G401 (cell line): ENCODE data around the gene KDM6B. TPM values are rescaled to one million over a fixed set of nuclear protein-coding genes. Genes with fewer than 3 reads are reported as not detected.
"Not testable (repeated sequence)": the region's sequence is repeated elsewhere in the genome, so short reads cannot be mapped to it uniquely, and the experiment has no call there.

Experiments
- DNase-seq: peaks from one replicate; pipeline ENCODE4 v3.0.0-alpha.2; 2015; ENCODE audit warnings: low spot score
- in situ Hi-C: cut with HindIII; loops from 2 replicates; pipeline ENCODE4 v1.10.0; 2016; ENCODE audit warnings: low sequenced_read_pairs, mixed read lengths
- total RNA-seq: library from RNA; depleted of rRNA; stranded (reverse); fragments of >200 nt; shearing (Covaris generic); gene quantifications from 2 replicates; pipeline ENCODE4 v1.2.3, GENCODE V29; 2014; rRNA removed

Gene KDM6B
- total RNA-seq, 1 experiment from 2014 or later = 0.34 TPM

DNA sequence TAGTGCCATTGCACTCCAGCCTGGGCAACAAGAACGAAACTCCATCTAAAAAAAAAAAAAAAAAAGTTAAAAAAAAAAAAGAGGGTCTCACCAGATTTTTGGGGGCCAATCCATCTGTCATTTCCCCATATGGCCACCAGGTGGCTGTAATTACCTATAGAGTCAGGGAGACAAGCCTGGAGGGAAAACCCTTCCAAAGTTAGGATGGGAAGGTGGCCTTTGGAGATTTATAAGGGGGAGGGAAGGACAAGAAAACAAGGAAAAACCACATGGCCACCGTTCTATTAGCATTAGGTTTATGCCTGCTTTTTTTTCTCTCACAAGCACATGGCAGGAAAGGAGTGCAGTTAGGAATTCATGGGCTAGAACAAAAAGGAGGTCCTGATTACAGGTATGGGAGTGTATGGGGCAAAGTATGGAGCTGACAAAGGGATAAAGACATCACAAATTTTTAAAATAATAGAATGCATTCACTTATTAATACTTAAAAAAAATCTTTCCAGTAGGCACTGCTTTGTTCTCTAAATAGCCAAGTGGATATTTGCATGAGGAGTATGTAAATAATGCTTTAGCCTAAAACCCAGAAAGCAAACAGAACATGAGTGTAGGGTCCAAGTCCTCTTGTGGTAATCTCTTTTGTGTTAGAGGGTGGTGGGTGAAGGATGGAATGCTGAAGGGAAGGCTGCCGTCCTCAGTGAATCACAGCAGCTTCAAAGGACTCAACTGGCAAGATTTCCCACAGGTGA is 28.8 kb downstream of the KDM6B start:
- in situ Hi-C loops = no loop called here
- peak; percentile 74 for DNase-seq

DNA sequence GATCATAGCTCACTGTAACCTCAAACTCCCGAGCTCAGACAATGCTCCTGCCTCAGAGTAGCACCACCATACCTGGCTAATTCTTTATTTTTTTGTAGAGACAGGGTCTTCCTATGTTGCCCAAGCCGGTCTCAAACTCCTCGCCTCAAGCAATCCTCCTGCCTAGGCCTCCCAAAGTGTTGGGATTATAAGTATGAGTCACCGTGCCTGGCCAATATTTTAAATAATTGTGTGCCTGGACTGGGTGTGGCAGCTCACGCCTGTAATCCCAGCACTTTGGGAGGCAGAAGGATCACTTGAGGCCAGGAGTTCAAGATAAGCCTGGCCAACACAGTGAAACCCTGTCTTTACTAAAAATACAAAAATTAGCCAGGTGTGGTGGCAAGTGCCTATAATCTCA is 30.4 kb downstream of the KDM6B start:
- in situ Hi-C loops, DNase-seq: not testable (repeated sequence)

DNA sequence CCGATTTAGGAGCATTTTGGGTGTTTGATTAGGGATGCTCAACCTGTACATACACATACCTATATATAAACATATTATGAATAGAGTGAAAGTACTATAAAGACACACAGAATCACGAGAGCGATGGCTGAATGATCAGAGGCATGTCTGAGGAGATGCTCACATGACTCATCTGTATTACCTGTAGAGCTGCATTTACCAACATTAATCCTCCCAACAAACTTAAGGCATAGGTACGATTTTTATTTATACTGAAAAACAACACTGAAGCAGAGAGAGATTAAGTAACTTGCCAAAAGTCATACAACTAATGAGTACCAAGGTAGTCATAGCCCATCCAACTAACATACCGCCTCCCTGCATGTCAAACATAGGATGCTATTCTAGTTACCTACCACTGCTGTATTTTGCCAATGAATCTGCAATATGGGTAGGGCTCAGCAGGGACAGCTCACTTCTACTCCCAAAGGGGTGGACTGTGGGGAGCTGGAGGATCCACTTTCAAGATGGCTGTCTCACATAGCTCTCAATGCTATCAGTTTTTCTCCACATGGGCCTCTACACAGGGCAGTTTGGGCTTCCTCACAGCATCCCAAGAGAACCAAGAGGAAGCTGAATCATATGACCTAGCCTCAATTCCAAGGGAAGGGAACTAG is 31.1 kb downstream of the KDM6B start:
- no peak for DNase-seq
- in situ Hi-C loops = no loop called here

DNA sequence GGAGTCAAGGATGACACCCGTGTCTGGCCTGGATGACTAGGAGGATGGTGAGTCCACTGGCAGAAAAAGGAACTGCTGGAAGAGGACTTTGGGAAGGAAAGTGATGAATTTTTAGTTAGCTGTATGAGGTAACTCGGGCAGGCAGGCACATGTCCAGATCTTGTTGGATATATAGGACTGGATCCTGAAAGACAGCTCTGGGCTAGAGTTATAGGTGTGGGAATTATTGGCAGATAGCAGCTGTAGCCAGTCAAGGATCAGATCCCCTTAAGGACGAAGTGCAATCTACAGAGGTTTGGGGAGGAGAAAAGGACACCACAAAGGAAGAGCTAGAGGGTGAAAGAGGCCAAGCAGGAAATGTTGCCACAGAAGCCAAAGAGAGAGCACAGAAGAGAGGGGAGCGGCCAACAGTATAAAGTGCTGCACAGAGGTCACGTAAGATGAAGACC is 33.9 kb downstream of the KDM6B start:
- in situ Hi-C loops = no loop called here
- no peak for DNase-seq

DNA sequence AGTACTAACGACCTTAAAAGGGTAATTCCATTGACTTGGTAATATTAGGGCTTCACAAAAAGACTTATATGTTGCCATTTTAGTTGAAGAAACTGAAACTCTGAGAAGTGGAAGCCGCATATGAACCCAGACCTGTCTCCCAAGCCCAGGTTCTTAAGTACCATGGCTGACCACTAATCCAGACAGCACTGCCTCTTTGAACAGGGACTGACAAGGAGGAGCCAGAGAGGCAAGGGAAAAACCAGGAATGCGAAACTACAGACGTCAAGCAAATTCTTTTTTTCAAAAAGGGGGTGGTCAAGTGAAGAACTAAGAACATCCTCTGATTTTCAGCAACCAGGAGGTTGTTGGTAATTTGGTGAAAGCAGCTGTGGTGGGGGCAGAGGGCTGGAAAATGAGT is 39.0 kb downstream of the KDM6B start:
- DNase-seq = no peak
- in situ Hi-C loops = no loop called here

DNA sequence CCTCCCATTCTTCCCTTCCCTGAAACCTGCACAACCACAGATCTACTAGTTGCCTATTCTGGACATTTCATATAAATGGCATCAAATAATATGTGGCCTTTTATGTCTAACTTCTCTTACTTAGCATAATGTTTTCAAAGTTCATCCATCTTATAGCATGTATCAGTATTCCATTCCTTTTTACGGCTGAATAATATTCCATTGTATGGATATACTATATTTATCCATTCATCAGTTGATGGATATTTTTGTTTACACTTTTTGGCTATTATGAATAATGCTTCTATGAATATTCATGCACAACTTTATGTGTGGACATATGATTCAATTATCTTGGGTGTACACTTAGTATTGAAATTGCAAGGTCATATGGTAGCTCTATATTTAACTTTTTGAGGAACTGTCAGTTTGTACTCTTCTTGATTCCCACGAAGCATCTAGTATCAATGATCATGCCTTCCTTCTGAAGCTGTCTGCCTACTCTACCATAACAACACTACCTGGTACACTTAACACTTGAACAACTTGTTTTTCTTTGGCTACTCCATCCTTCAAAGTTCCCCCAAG is 41.9 kb downstream of the KDM6B start:
- in situ Hi-C loops = no loop called here
- DNase-seq = no peak

DNA sequence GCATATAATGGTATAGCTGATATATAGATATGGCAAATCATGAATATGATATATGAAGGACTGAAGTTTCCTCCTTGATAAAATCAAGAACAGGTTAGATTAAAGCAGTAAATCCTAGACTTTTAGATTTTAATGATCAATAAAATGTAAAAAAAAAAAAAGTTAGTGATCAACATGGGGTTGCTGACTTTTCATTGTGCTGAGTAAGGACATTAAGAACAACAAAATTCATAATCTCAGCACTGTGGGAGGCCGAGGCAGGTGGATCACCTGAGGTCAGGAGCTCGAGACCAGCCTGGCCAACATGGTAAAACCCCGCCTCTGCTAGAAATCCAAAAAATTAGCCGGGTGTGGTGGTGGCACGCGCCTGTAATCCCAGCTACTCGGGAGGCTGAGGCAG is 44.2 kb downstream of the KDM6B start:
- DNase-seq = no peak
- in situ Hi-C loops = no loop called here

DNA sequence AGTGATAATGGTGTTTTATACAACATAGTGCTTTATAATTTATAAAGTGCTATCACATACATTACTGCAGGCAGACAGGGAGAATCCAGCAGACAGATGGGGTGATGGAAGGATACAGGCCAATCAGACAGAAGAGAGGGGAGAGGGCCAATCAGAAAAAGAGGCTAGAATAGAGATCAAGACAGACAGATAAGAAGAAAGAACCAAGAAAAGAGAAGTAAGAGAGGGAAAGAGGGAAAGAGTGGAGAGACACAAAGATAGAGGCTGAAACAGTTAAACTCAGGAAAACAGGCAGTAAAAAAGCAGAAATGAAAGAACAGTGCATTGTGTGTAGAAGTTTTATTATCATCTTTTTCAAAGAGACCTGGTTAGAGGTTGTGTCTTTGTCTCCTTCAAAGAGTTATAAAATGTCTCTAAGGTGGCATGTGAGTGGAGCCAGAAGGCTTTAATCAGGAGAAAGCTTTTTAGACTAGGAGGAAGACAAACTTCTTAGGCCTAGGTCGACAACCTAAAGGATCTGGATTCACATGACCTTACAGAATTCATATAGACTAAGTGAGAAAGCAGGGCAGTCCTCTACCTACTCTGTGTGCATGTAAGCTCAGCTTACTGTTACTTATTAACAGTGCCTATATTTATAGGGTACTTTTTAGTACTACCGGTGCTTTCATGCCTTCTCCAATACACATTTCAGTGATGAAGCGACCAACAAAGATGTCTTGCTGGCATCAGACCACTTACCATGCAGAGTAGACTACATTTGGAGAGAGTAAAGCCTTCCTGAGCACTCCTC is 46.3 kb downstream of the KDM6B start:
- no peak for DNase-seq
- in situ Hi-C loops = no loop called here

DNA sequence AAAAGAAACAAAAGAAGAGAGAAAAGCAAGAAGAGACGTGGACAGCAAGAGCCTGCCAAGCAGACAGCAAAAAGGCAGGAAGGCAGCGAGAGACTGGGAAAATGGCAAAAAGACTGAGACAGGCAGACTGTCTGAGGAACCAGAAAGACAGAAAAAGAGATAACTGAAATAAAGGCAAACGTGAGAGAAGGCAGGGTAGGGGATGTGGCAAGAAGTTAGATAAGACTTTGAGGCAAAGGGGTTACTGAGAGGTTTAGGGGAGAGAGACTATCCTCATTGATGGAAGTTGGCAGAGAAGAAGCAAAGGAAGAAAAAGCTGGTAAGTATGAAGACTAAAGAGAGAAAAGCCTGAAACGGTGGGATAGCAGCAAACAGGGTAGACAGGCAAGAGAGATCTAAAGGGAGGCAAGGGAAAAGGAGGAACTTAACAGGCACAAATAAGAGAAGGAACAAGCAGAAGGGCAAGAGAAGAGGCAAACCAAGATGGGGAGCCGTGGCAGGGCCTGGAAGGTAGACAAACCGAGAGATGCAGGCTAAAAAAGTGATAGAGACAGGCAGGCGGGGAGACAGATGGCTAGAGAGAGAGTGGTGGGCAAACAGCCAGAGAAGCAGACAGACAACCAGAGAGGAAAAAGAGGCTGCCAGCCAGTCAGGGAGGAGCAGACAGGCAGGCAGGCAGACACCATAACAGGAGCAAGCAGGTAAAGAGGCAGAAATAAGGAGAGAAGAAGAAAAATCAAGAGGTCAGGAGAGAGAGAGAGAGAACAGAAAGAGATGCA is 47.4 kb downstream of the KDM6B start:
- DNase-seq = peak; percentile 97
- in situ Hi-C loops = no loop called here

DNA sequence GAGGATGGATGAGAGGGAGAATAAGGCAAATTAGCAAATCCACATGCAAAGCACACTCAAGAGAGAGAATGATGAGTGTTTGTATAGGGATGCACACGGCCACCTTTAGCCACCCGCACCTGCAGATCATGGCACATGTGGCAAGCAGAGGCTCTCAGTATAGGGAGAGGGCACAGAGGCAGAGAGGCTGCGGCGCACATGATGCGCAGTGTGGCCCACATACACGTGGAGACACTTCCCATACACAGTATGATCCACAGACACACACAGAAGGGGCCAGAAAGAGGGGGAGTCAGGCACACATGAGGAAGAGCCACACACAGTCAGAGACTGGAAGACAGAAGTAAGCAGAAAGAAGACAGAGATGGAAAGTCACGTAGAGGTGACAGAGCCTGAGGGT is 48.1 kb downstream of the KDM6B start:
- in situ Hi-C loops = no loop called here
- no peak for DNase-seq

DNA sequence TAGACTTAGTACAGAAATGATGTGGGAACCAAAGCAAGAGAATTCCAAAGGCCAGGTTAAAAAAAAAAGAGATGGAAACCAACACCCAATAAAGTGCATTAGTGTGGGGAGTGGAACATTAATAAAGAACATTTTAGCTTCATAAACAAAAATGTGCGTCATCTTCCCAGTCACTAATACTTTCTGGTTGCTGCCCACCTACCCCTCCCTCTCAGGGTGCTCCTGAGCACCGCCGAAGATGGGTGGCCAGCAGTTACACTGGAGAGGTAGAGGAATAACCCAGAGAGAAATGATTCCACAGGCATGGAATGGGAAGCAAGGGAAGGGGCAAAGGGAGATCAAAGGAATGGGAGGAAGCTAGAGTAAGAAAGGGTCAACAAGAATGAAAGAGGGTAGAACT is 48.6 kb downstream of the KDM6B start:
- in situ Hi-C loops = no loop called here
- no peak for DNase-seq

Other genes with a start within 250 kb of the KDM6B start
- 6.8 and 12.1 TPM in 2 replicates for gene SOX15, start 244.1 kb upstream of the KDM6B start, total RNA-seq
- 75.9 and 88.0 TPM in 2 replicates for gene FXR2, start 219.3 kb upstream of the KDM6B start, total RNA-seq
- 70.2 and 96.9 TPM in 2 replicates for gene SAT2, start 206.4 kb upstream of the KDM6B start, total RNA-seq
- gene SHBG, start 204.1 kb upstream of the KDM6B start, total RNA-seq = not detected in 2 replicates
- gene ATP1B2, start 183.3 kb upstream of the KDM6B start, total RNA-seq = not detected in 2 replicates
- gene TP53, start 146.7 kb upstream of the KDM6B start, total RNA-seq = 23.5 and 26.4 TPM in 2 replicates
- gene WRAP53, start 145.7 kb upstream of the KDM6B start, total RNA-seq = 27.2 and 33.5 TPM in 2 replicates
- gene EFNB3, start 129.0 kb upstream of the KDM6B start, total RNA-seq = 13.1 and 16.8 TPM in 2 replicates
- 0.03 TPM in 1 of 2 replicates, not detected in the other for gene DNAH2, start 116.5 kb upstream of the KDM6B start, total RNA-seq
- gene TMEM88, start 20.8 kb downstream of the KDM6B start, total RNA-seq = 0.37 TPM in 1 of 2 replicates, not detected in the other
- gene NAA38, start 23.3 kb downstream of the KDM6B start, total RNA-seq = 97.3 and 101 TPM in 2 replicates
- 8.5 and 10.0 TPM in 2 replicates for gene CYB5D1, start 23.8 kb downstream of the KDM6B start, total RNA-seq
- gene CHD3, start 54.6 kb downstream of the KDM6B start, total RNA-seq = 34.1 and 41.5 TPM in 2 replicates
- 3.5 and 16.7 TPM in 2 replicates for gene RNF227, start 82.1 kb downstream of the KDM6B start, total RNA-seq
- gene KCNAB3, start 95.6 kb downstream of the KDM6B start, total RNA-seq = 0.49 TPM in 1 of 2 replicates, not detected in the other
- gene TRAPPC1, start 97.7 kb downstream of the KDM6B start, total RNA-seq = 6.1 and 7.8 TPM in 2 replicates
- gene CNTROB, start 98.0 kb downstream of the KDM6B start, total RNA-seq = 25.4 and 29.3 TPM in 2 replicates
- 0.06 TPM in 1 of 2 replicates, not detected in the other for gene GUCY2D, start 168.4 kb downstream of the KDM6B start, total RNA-seq
- gene ALOX15B, start 204.8 kb downstream of the KDM6B start, total RNA-seq = not detected in 2 replicates